IMR-90 (cell line): ENCODE data around the gene PDZK1. TPM values are rescaled to one million over a fixed set of nuclear protein-coding genes. Genes with fewer than 3 reads are reported as not detected.

Source experiments
- ATAC-seq: fragments of 200-7000 bp; cut with Tn5 transposase; 2 replicates; pipeline ENCODE4 v1.9.1; 2020; ENCODE audit warnings: low read depth, mild to moderate bottlenecking, moderate library complexity
- BruUV-seq: library from RNA; stranded (reverse); fragments of 400-500 nt; replicated peaks from 2 replicates; lab custom pipeline; 2021; lab: Mats Ljungman, UMichigan
- CTCF ChIA-PET: fragments of 300-600 bp; formaldehyde crosslinking; extraction: SDS; loops from one replicate; lab custom pipeline; 2021; ENCODE audit warnings: antibody characterized with exemption; lab: Yijun Ruan, JAX
- POLR2A ChIA-PET: fragments of 300-600 bp; sonication (Branson Sonifier 250); formaldehyde crosslinking; loops from one replicate; lab custom pipeline; 2022; ENCODE audit warnings: antibody characterized with exemption; ENCODE audit not compliant: unreplicated experiment; lab: Charles Lee
- DNase-seq: peaks from one replicate; pipeline ENCODE4 v3.0.0; 2013
- H2AFZ ChIP-seq: replicated peaks from 2 replicates; pipeline ENCODE3; 2013; ENCODE audit warnings: low read length, mild to moderate bottlenecking; ENCODE audit not compliant: poor library complexity
- H2AK5ac ChIP-seq: 2 replicates; pipeline ENCODE4 v1.6.1; 2013; ENCODE audit warnings: low read depth, low read length, inconsistent platforms
- H2AK9ac ChIP-seq: replicated peaks from 2 replicates; pipeline ENCODE3; 2013; ENCODE audit warnings: mild to moderate bottlenecking, low read depth, low read length, moderate library complexity; ENCODE audit not compliant: poor library complexity
- H2BK120ac ChIP-seq: 2 replicates; pipeline ENCODE4 v1.6.1; 2013; ENCODE audit warnings: low read depth, low read length, inconsistent platforms
- H2BK15ac ChIP-seq: 3 replicates; pipeline ENCODE4 v1.6.1; 2013; ENCODE audit warnings: low read depth, low read length, inconsistent platforms
- H2BK20ac ChIP-seq: 2 replicates; pipeline ENCODE4 v1.6.1; 2013; ENCODE audit warnings: low read depth, mild to moderate bottlenecking, inconsistent platforms, low read length, moderate library complexity
- H2BK5ac ChIP-seq: 2 replicates; pipeline ENCODE4 v1.6.1; 2013; ENCODE audit warnings: mild to moderate bottlenecking, low read depth, low read length, inconsistent platforms; ENCODE audit not compliant: poor library complexity, severe bottlenecking
- H3K14ac ChIP-seq: replicated peaks from 2 replicates; pipeline ENCODE4 v1.6.1; 2013; ENCODE audit warnings: low read depth, low read length, inconsistent platforms
- H3K18ac ChIP-seq: 2 replicates; pipeline ENCODE4 v1.6.1; 2013; ENCODE audit warnings: low read depth, low read length, control low read depth
- H3K23ac ChIP-seq: 2 replicates; pipeline ENCODE4 v1.6.1; 2013; ENCODE audit warnings: low read depth, low read length, inconsistent platforms
- H3K27ac ChIP-seq: 2 replicates; pipeline ENCODE4 v1.5.1; 2013; ENCODE audit warnings: mild to moderate bottlenecking, control low read depth, low read length; ENCODE audit not compliant: insufficient read depth
- H3K27me3 ChIP-seq: 2 replicates; pipeline ENCODE4 v1.6.1; 2013; ENCODE audit warnings: low read length; ENCODE audit not compliant: control insufficient read depth, insufficient read depth
- H3K36me3 ChIP-seq: 2 replicates; pipeline ENCODE4 v1.6.1; 2013; ENCODE audit warnings: low read length, mixed read lengths; ENCODE audit not compliant: control insufficient read depth, insufficient read depth
- H3K4ac ChIP-seq: 2 replicates; pipeline ENCODE4 v1.6.1; 2013; ENCODE audit warnings: low read depth, low read length, inconsistent platforms
- H3K4me1 ChIP-seq: 2 replicates; pipeline ENCODE4 v1.6.1; 2013; ENCODE audit warnings: low read length, mixed read lengths; ENCODE audit not compliant: control insufficient read depth, insufficient read depth
- H3K4me2 ChIP-seq: 2 replicates; pipeline ENCODE4 v1.6.1; 2013; ENCODE audit warnings: low read depth, mild to moderate bottlenecking, control low read depth, low read length, moderate library complexity
- H3K4me3 ChIP-seq: 2 replicates; pipeline ENCODE4 v1.5.1; 2013; ENCODE audit warnings: low read depth, mild to moderate bottlenecking, control low read depth, low read length, moderate library complexity; ENCODE audit not compliant: insufficient read depth
- H3K56ac ChIP-seq: 2 replicates; pipeline ENCODE4 v1.6.1; 2013; ENCODE audit warnings: low read length, inconsistent platforms; ENCODE audit not compliant: insufficient read depth; ENCODE audit errors: extremely low read depth
- H3K79me1 ChIP-seq, 2 experiments: 2 replicates each; pipeline ENCODE4 v1.6.1; 2013; ENCODE audit warnings: low read length in 2 of 2, inconsistent platforms in 1 of 2, low read depth in 1 of 2
- H3K9ac ChIP-seq: 2 replicates; pipeline ENCODE4 v1.6.1; 2013; ENCODE audit warnings: low read depth, low read length, control low read depth
- H3K9me1 ChIP-seq: 2 replicates; pipeline ENCODE4 v1.6.1; 2013; ENCODE audit warnings: low read length, inconsistent platforms; ENCODE audit not compliant: insufficient read depth
- H3K9me3 ChIP-seq: 2 replicates; pipeline ENCODE4 v1.6.1; 2013; ENCODE audit warnings: low read length; ENCODE audit not compliant: control insufficient read depth, insufficient read depth
- H4K20me1 ChIP-seq: 2 replicates; pipeline ENCODE4 v1.6.1; 2013; ENCODE audit warnings: low read length, inconsistent platforms; ENCODE audit not compliant: insufficient read depth
- H4K5ac ChIP-seq: 2 replicates; pipeline ENCODE4 v1.6.1; 2013; ENCODE audit warnings: mild to moderate bottlenecking, low read depth, low read length, control low read depth
- H4K8ac ChIP-seq, 2 experiments: 2 replicates each; pipeline ENCODE4 v1.6.1; 2013; ENCODE audit warnings: low read depth in 2 of 2, low read length in 2 of 2, control low read depth in 1 of 2, inconsistent platforms in 1 of 2
- H4K91ac ChIP-seq: 2 replicates; pipeline ENCODE4 v1.6.1; 2013; ENCODE audit warnings: low read depth, low read length, inconsistent platforms; ENCODE audit not compliant: insufficient read depth
- BHLHE40 ChIP-seq: fragments of 150-350 bp; IDR thresholded peaks from 2 replicates; pipeline ENCODE4 v1.6.1; 2016; ENCODE audit warnings: mild to moderate bottlenecking, low read depth, low read length
- CHD1 ChIP-seq: IDR thresholded peaks from 2 replicates; pipeline ENCODE4 v1.6.1; 2012; ENCODE audit warnings: low read depth, low read length, improper control_type of control experiment
- CTCF ChIP-seq: conservative IDR thresholded peaks from 2 replicates; pipeline ENCODE4 v1.5.1; 2012; ENCODE audit warnings: mild to moderate bottlenecking, low read depth, low read length, improper control_type of control experiment
- ELK1 ChIP-seq: fragments of 150-350 bp; IDR thresholded peaks from 2 replicates; pipeline ENCODE4 v1.6.1; 2016; ENCODE audit warnings: low read depth, mild to moderate bottlenecking, low read length, moderate library complexity, borderline replicate concordance
- FOS ChIP-seq: fragments of 150-350 bp; IDR thresholded peaks from 2 replicates; pipeline ENCODE4 v1.6.1; 2016; ENCODE audit warnings: low read depth, low read length
- MAFK ChIP-seq: IDR thresholded peaks from 2 replicates; pipeline ENCODE4 v1.6.1; 2012; ENCODE audit warnings: low read depth, low read length, improper control_type of control experiment
- MAZ ChIP-seq: IDR thresholded peaks from 2 replicates; pipeline ENCODE4 v1.6.1; 2012; ENCODE audit warnings: low read depth, mild to moderate bottlenecking, low read length, improper control_type of control experiment, moderate library complexity, borderline replicate concordance
- MXI1 ChIP-seq: IDR thresholded peaks from 2 replicates; pipeline ENCODE4 v1.6.1; 2012; ENCODE audit warnings: low read depth, mild to moderate bottlenecking, low read length, moderate library complexity, borderline replicate concordance
- NFE2L2 ChIP-seq: fragments of 150-350 bp; IDR thresholded peaks from 2 replicates; pipeline ENCODE4 v1.6.1; 2016; ENCODE audit warnings: low read depth, mild to moderate bottlenecking, low read length
- POLR2A ChIP-seq: IDR thresholded peaks from 2 replicates; pipeline ENCODE4 v1.6.1; 2012; ENCODE audit warnings: mild to moderate bottlenecking, low read depth, low read length
- RAD21 ChIP-seq: IDR thresholded peaks from 2 replicates; pipeline ENCODE4 v1.6.1; 2012; ENCODE audit warnings: low read length, improper control_type of control experiment
- RCOR1 ChIP-seq: IDR thresholded peaks from 2 replicates; pipeline ENCODE4 v1.6.1; 2012; ENCODE audit warnings: mild to moderate bottlenecking, low read length, improper control_type of control experiment; ENCODE audit not compliant: insufficient replicate concordance
- RFX5 ChIP-seq: IDR thresholded peaks from 2 replicates; pipeline ENCODE4 v1.8.0; 2012; ENCODE audit warnings: low read depth, mild to moderate bottlenecking, low read length, moderate library complexity
- SMC3 ChIP-seq: fragments of 150-350 bp; IDR thresholded peaks from 2 replicates; pipeline ENCODE4 v1.6.1; 2016; ENCODE audit warnings: low read depth, mild to moderate bottlenecking, antibody characterized with exemption, low read length, moderate library complexity
- USF2 ChIP-seq: fragments of 150-350 bp; IDR thresholded peaks from 2 replicates; pipeline ENCODE4 v1.6.1; 2017; ENCODE audit warnings: mild to moderate bottlenecking, antibody characterized with exemption, low read length, low read depth
- WGBS, 2 experiments: methylation state at CpG; one replicate each; pipeline versions ENCODE4 v1.1.5 to v1.1.7; 2013; ENCODE audit warnings: missing lambda C conversion rate in 2 of 2; ENCODE audit not compliant: insufficient read length in 1 of 2; ENCODE audit errors: extremely low coverage in 2 of 2; 5-methylcytosine and 5-hydroxymethylcytosine counted together
- dilution Hi-C: fragments of 300-500 bp; cut with HindIII; formaldehyde crosslinking; loops from one replicate; pipeline ENCODE4 v1.14.3; 2018; ENCODE audit warnings: low sequenced_read_pairs; ENCODE audit not compliant: unreplicated experiment
- in situ Hi-C: fragments of 300-500 bp; cut with MboI; formaldehyde crosslinking; loops from 3 replicates; pipeline ENCODE4 v1.14.3; 2019; ENCODE audit warnings: low sequenced_read_pairs, inconsistent platforms, mixed read lengths
- intact Hi-C: fragments of 100-400 bp; cut with micrococcal nuclease; formaldehyde crosslinking; loops from 2 replicates; pipeline ENCODE4 v1.10.0; 2022
- polyA plus RNA-seq, 3 experiments: library from polyadenylated mRNA; depleted of rRNA; stranded (reverse); fragments of >200 nt; gene quantifications; 2 replicates each; pipeline ENCODE4 v1.2.3, GENCODE V29; 2012; ENCODE audit warnings: low replicate concordance in 1 of 3
- total RNA-seq: library from RNA; depleted of rRNA; stranded (reverse); fragments of >200 nt; gene quantifications from 2 replicates; pipeline ENCODE4 v1.2.3, GENCODE V29; 2012

The PDZK1 gene
- total and polyA plus RNA-seq, 2 of the 4 experiments (the other 2 are of a cell fraction), result 1.4 to 2.1 TPM

GRCh38 chr1:145695821-145696629 lies 11.1 kb downstream of the PDZK1 start:
- no peak overlapping the region for H3K27ac ChIP-seq
- H2BK5ac ChIP-seq, result no peak overlapping the region
- no peak overlapping the region for H3K18ac ChIP-seq
- intact Hi-C loops, result no loop called here
- H2AFZ ChIP-seq, result no peak overlapping the region
- H4K8ac ChIP-seq, result no peak overlapping the region
- POLR2A ChIA-PET, result no interaction called here
- H4K20me1 ChIP-seq, result no peaks in the 10 kb centered on the region
- no peaks in the 10 kb centered on the region for H3K9me3 ChIP-seq
- peaks cover 3% of the 10 kb centered on the region for H3K9me1 ChIP-seq
- no peak for ATAC-seq
- H3K23ac ChIP-seq, result no peak overlapping the region
- no peaks in the 10 kb centered on the region for H3K79me1 ChIP-seq
- H4K91ac ChIP-seq, result no peak overlapping the region
- no peak overlapping the region for H2AK9ac ChIP-seq
- DNase-seq, result no peak
- no peak overlapping the region for H3K4me2 ChIP-seq
- peak overlapping the region; percentile 32; the same call in 1 of the 2 replicates for H2AK5ac ChIP-seq
- no peak overlapping the region for H2BK20ac ChIP-seq
- H3K9ac ChIP-seq, result no peak overlapping the region
- 0 out of 3 replicates have a peak overlapping the region, but pooled peaks have one; percentile 21 for H2BK15ac ChIP-seq
- H3K4me3 ChIP-seq, result no peak overlapping the region
- H3K14ac ChIP-seq, result no peak overlapping the region
- no peak overlapping the region for H4K5ac ChIP-seq
- no peak overlapping the region for H3K56ac ChIP-seq
- dilution Hi-C loops, result no loop called here
- H3K4ac ChIP-seq, result no peak overlapping the region
- CTCF ChIA-PET, result interaction anchor here (0.5 to 1.6 kb wide), 2 partner anchors 11 to 63 kb away, joined by 3 to 4 read pairs; partner anchors contain the start of gene PDZK1
- H3K27me3 ChIP-seq, result no peaks in the 10 kb centered on the region
- in situ Hi-C loops, result no loop called here
- no TSS peak for BruUV-seq
- H3K4me1 ChIP-seq, result peaks cover 6% of the 10 kb centered on the region; the same call in 1 of the 2 replicates
- no peaks in the 10 kb centered on the region for H3K36me3 ChIP-seq
- 51% methylated on average over 2 of the region's 5 CpGs; no CpG with 5 or more reads in 1 of the 2 experiments for WGBS, 2 experiments
- no peak overlapping the region for H2BK120ac ChIP-seq
- TF ChIP-seq BHLHE40 (no peak), RCOR1 (no peak), RAD21 (no peak), ELK1 (no peak), POLR2A (no peak), SMC3 (no peak), FOS (no peak), NFE2L2 (no peak), MAFK (no peak), MAZ (no peak), CHD1 (no peak), USF2 (no peak), RFX5 (no peak), MXI1 (no peak), CTCF (no peak)
